Stimulated activated CD4-positive, alpha-beta T cell treated with anti-CD3 and anti-CD28 coated beads, Interleukin-15, amount 100 ng/mL, for 1 hour (primary cell): ENCODE measurements around the gene DCLRE1A.

Source experiments
- DNase-seq, 2 donors: peaks; one replicate each; pipeline ENCODE4 v3.0.0-alpha.2; 2020; ENCODE audit warnings: low read depth in 1 of 2, low spot score in 1 of 2

The DCLRE1A gene

GRCh38 chr10:113791691-113792090 lies 62.2 kb downstream of the DCLRE1A start:
- no peak for DNase-seq

GRCh38 chr10:113788604-113789083 lies 65.2 kb downstream of the DCLRE1A start:
- no peak for DNase-seq
